Measurements from ENCODE around the gene ZXDC.

Gene ZXDC

DNA sequence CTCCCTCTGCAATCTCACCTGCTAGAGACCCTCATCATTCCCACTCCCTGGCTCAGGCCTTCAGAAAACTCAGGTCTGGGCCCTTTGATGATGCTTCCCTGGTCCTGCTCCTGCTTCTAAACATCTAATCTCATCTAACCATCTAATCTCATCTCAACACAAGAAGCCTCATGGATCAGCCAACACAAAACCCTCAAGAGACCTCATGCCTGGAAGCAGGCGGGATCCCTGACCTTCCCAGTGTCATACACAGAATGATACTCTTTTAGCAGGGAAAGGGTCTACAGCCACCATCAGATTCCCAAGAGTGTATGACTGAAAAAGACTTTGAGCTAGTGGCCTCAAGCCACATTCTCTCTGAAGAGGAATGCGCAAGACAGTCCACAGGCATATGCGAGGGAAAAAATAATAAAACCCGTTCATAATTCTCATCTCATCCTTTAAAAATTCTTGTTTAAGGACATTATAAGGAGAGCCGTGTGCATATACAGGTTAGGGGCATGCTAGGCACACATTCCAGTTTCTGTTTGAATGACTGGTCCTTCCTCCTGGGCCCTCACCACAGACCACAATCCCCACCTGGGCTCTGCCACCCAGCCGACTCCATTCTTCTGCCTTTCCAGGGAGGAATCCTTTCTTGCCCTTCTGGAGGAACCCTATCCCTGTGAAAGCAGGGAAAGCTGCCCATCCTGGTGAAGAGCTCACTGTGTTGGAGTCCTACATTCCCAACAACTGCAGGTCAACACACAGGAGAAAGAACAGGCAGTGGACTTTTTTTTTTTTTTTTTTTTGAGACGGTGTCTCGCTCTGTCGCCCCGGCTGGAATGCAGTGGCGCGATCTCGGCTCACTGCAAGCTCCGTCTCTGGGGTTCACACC lies 2.2 kb downstream of the ZXDC start:
- H3K27me3 ChIP-seq (replicated peaks; ENCODE audit: control insufficient read depth, insufficient read depth, low read length): no peaks in the 10 kb centered on the region
- H3K36me3 ChIP-seq (ENCODE audit: control insufficient read depth, insufficient read depth, low read length): peaks cover 10% of the 10 kb centered on the region
- no peak for DNase-seq (ENCODE audit: extremely low read depth, insufficient read length)
- TF ChIP-seq, protein P1, sequence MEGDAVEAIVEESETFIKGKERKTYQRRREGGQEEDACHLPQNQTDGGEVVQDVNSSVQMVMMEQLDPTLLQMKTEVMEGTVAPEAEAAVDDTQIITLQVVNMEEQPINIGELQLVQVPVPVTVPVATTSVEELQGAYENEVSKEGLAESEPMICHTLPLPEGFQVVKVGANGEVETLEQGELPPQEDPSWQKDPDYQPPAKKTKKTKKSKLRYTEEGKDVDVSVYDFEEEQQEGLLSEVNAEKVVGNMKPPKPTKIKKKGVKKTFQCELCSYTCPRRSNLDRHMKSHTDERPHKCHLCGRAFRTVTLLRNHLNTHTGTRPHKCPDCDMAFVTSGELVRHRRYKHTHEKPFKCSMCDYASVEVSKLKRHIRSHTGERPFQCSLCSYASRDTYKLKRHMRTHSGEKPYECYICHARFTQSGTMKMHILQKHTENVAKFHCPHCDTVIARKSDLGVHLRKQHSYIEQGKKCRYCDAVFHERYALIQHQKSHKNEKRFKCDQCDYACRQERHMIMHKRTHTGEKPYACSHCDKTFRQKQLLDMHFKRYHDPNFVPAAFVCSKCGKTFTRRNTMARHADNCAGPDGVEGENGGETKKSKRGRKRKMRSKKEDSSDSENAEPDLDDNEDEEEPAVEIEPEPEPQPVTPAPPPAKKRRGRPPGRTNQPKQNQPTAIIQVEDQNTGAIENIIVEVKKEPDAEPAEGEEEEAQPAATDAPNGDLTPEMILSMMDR (IDR thresholded peaks at IDR 0.05; ENCODE audit: insufficient read depth, low read length, poor library complexity, severe bottlenecking): no peak
- peak overlapping the region; percentile 49 for H3K4me3 ChIP-seq (replicated peaks; ENCODE audit: low read depth, low read length)

DNA sequence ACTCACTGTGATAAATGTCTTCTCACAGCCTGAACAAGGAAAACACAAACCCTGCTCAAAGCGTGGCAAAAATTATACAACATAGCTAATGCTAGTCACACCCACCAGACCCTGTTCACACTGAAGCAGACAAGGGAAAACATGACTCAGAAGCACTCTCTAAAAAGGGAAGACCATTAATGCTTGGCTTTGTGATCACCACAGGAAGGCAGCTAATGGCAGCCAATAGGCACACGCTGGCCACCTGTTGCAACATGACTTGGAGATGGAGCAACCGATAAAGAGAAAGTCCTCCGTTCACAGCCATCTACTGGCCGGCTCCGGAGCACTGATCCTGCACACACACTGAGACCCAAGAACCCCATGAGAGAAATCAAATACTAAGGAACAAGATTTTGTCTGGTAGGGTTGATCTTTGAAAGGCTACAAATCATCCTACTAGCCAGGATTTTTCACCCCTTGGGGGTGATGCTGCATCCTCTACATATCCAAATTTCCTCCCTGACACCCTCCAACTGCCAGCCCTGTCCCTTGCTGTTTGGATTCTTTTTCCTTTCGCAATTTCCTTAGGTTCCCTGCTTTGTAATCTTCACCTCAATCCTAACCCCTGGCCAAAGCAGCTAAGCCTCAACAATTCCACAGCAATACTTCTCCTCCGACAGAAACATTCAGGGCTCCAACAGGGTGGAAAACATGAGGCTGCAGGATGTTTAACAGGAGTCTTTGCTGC lies 3.2 kb downstream of the ZXDC start:
- H3K36me3 ChIP-seq (ENCODE audit: control insufficient read depth, insufficient read depth, low read length): peaks cover 14% of the 10 kb centered on the region
- TF ChIP-seq, protein P1 (IDR thresholded peaks at IDR 0.05; ENCODE audit: insufficient read depth, low read length, poor library complexity, severe bottlenecking): no peak
- DNase-seq (ENCODE audit: extremely low read depth, insufficient read length): no peak
- no peaks in the 10 kb centered on the region for H3K27me3 ChIP-seq (replicated peaks; ENCODE audit: control insufficient read depth, insufficient read depth, low read length)
- H3K4me3 ChIP-seq (replicated peaks; ENCODE audit: low read depth, low read length): no peak overlapping the region; the same call in none of the 2 replicates

DNA sequence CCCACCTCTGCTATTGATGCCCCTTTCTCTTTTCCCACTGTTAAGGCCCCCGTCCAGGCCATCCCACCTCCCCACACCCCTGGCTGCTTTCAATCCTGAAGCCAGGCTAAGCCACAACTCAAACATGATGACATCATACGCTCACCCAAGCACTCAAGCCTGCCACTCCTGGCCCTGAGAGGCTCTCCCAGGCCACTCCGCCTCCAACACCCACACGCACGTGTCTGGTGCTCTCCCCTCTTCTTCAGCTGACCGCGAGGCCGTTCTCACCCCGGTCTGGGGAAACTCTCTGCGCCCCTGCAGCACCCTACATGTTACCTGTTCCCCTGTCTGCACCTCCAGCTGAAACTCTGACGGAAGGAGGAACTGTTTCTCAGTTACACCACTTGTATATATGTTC lies 6.2 kb downstream of the ZXDC start:
- Histone ChIP-seq H3K4me3 (replicated peaks; ENCODE audit: low read depth, low read length) (no peak overlapping the region), H3K36me3 (ENCODE audit: control insufficient read depth, insufficient read depth, low read length) (peaks cover 24% of the 10 kb centered on the region), H3K27me3 (replicated peaks; ENCODE audit: control insufficient read depth, insufficient read depth, low read length) (no peaks in the 10 kb centered on the region)
- no peak for DNase-seq (ENCODE audit: extremely low read depth, insufficient read length)
- TF ChIP-seq, protein P1 (IDR thresholded peaks at IDR 0.05; ENCODE audit: insufficient read depth, low read length, poor library complexity, severe bottlenecking): no peak

DNA sequence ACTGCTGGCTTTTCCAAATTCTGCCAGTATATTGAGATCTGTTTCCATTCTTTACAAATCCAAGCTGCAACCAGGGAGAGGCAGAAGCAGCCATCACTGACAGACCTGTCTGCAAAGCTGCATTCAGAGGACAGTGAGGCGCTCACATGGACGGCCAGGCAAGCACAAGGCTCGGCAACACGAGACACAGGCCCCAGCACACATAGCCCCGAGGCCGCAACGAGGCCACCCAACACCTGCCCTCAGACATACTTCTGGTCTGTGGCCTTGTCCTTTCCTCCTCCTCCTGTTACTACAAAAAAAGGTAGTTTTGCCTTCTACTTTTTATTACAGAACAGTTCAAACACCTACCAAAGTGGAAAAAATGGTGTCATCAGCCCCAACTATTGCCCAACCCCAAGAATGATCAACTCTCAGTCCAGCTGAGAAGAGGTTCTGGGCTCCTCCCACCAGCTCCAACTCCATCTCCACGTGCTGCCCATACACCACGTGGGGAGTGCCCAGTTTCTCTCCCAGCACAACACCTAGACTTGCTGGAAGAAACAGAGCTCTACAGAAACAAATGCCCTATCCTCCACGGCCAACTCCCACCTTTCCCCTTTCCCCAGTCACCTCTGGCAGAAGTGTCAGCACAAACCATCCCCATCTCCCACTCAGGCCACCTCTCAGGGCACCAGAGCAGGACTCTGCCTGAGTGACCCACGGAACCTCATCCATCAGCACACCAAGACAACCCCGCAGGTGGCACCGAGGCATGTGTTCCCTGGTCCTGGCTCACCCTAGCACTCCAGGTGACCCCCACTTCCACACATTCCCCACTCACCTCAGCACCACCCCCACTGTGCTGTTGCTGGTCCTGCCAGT lies 7.4 kb downstream of the ZXDC start:
- no peak for DNase-seq (ENCODE audit: extremely low read depth, insufficient read length)
- H3K4me3 ChIP-seq (replicated peaks; ENCODE audit: low read depth, low read length): no peak overlapping the region
- peaks cover 27% of the 10 kb centered on the region for H3K36me3 ChIP-seq (ENCODE audit: control insufficient read depth, insufficient read depth, low read length)
- no peaks in the 10 kb centered on the region for H3K27me3 ChIP-seq (replicated peaks; ENCODE audit: control insufficient read depth, insufficient read depth, low read length)
- TF ChIP-seq, protein P1 (IDR thresholded peaks at IDR 0.05; ENCODE audit: insufficient read depth, low read length, poor library complexity, severe bottlenecking): no peak

DNA sequence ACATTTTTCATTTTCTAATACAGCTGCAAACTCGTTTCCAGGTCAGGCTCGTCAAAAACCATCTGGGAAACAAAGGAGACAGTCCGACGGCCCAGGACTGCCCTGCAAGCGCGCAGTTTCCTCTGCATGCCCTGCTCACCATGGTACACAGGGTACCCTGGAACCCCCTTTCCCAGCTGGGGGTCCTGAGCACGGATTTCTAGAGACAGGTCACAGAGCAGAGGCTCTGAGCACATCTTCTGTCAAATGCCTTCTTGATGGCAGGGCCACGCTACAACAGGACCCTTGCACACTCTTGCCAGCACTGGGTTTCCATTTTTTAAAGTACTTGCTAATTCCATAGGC lies 8.1 kb downstream of the ZXDC start:
- H3K36me3 ChIP-seq (ENCODE audit: control insufficient read depth, insufficient read depth, low read length): peaks cover 28% of the 10 kb centered on the region
- TF ChIP-seq, protein P1 (IDR thresholded peaks at IDR 0.05; ENCODE audit: insufficient read depth, low read length, poor library complexity, severe bottlenecking): no peak
- no peak overlapping the region for H3K4me3 ChIP-seq (replicated peaks; ENCODE audit: low read depth, low read length)
- DNase-seq (ENCODE audit: extremely low read depth, insufficient read length): no peak
- no peaks in the 10 kb centered on the region for H3K27me3 ChIP-seq (replicated peaks; ENCODE audit: control insufficient read depth, insufficient read depth, low read length)

Measured in GM06990 (cell line).